HepG2 (cell line): ENCODE measurements around the gene ARPC1A. TPM values are rescaled to one million over a fixed set of nuclear protein-coding genes. Genes with fewer than 3 reads are reported as not detected.

Experiments used
- HNRNPK ChIP-seq: fragments of 200-400 bp; formaldehyde crosslinking; IDR thresholded peaks from 2 replicates; pipeline ENCODE4 v1.6.1; 2018; ENCODE audit warnings: low read length, low read depth, moderate library complexity, mild to moderate bottlenecking; ENCODE audit not compliant: poor library complexity, severe bottlenecking
- NFYC ChIP-seq: IDR thresholded peaks from 2 replicates; pipeline ENCODE4 v1.6.1; 2016; ENCODE audit warnings: missing genetic modification reagents, missing compliant biosample characterization
- NRL ChIP-seq: sonication (generic); formaldehyde crosslinking; IDR thresholded peaks from 2 replicates; pipeline ENCODE4 v1.5.0; 2020; ENCODE audit warnings: missing genetic modification reagents, mild to moderate bottlenecking, moderate library complexity, borderline replicate concordance
- SRSF9 ChIP-seq: fragments of 200-400 bp; formaldehyde crosslinking; IDR thresholded peaks from 2 replicates; pipeline ENCODE4 v1.6.1; 2018; ENCODE audit warnings: borderline replicate concordance, mild to moderate bottlenecking, low read depth, low read length; ENCODE audit not compliant: insufficient read depth, poor library complexity, severe bottlenecking
- SUZ12 ChIP-seq: fragments of 150-350 bp; IDR thresholded peaks from 2 replicates; pipeline ENCODE4 v1.6.1; 2014; ENCODE audit warnings: low read depth, low read length
- YEATS4 ChIP-seq: sonication (generic); formaldehyde crosslinking; IDR thresholded peaks from 2 replicates; pipeline ENCODE4 v1.4.0; 2020; ENCODE audit warnings: missing genetic modification reagents, borderline replicate concordance
- ZMAT3 ChIP-seq: sonication (generic); formaldehyde crosslinking; conservative IDR thresholded peaks from 2 replicates; pipeline ENCODE4 v1.7.0; 2021; ENCODE audit warnings: missing genetic modification reagents
- ZNF20 ChIP-seq: sonication (generic); formaldehyde crosslinking; IDR thresholded peaks from 2 replicates; pipeline ENCODE4 v1.4.0; 2020; ENCODE audit warnings: mild to moderate bottlenecking, moderate library complexity, missing genetic modification reagents
- ZNF768 ChIP-seq: sonication (generic); formaldehyde crosslinking; IDR thresholded peaks from 2 replicates; pipeline ENCODE4 v1.4.0; 2020; ENCODE audit warnings: missing genetic modification reagents
- ZSCAN22 ChIP-seq: sonication (generic); formaldehyde crosslinking; IDR thresholded peaks from 2 replicates; pipeline ENCODE4 v1.4.0; 2020; ENCODE audit warnings: mild to moderate bottlenecking, missing genetic modification reagents
- polyA plus RNA-seq, 8 experiments: library from polyadenylated mRNA; depleted of rRNA in 3 of 8; stranded (reverse) in 7 of 8; unstranded in 1 of 8; fragments of >200 nt; fragmentation: Illumina TruSeq in 4 of 8; extraction: Trizol in 4 of 8; gene quantifications; 2 replicates each; pipeline versions ENCODE4 v1.2.1 to v1.2.3, GENCODE V29; 2011 to 2016; ENCODE audit warnings: low read depth in 4 of 8, missing spikeins in 1 of 8, mixed read lengths in 1 of 8; ENCODE audit not compliant: insufficient read depth in 1 of 8
- total RNA-seq, 5 experiments: library from RNA; depleted of rRNA; stranded (reverse); fragments of >200 nt; fragmentation: Illumina TruSeq; extraction: Trizol; gene quantifications; 2 replicates each; pipeline ENCODE4 v1.2.3, GENCODE V29; 2016; ENCODE audit warnings: low read depth in 1 of 5
- TF ChIP-seq, protein P1 (sequence below): IDR thresholded peaks from 2 replicates; pipeline ENCODE4 v1.6.1; 2016; ENCODE audit warnings: low read depth, missing genetic modification reagents, missing compliant biosample characterization
- TF ChIP-seq, protein P2 (sequence below): sonication (generic); formaldehyde crosslinking; IDR thresholded peaks from 2 replicates; pipeline ENCODE4 v1.4.0; 2020; ENCODE audit warnings: missing genetic modification reagents
- TF ChIP-seq, protein P3 (sequence below): sonication (generic); formaldehyde crosslinking; conservative IDR thresholded peaks from 2 replicates; pipeline ENCODE4 v1.8.1; 2023; ENCODE audit warnings: missing genetic modification reagents
- TF ChIP-seq, protein P4 (sequence below): sonication (generic); formaldehyde crosslinking; IDR thresholded peaks from 2 replicates; pipeline ENCODE4 v1.4.0; 2020; ENCODE audit warnings: missing genetic modification reagents, borderline replicate concordance
- TF ChIP-seq, protein P5 (sequence below): IDR thresholded peaks from 2 replicates; pipeline ENCODE4 v1.6.1; 2016; ENCODE audit warnings: missing compliant biosample characterization, missing genetic modification reagents, borderline replicate concordance
- TF ChIP-seq, protein P6 (sequence below): sonication (generic); formaldehyde crosslinking; IDR thresholded peaks from 2 replicates; pipeline ENCODE4 v1.5.0; 2020; ENCODE audit warnings: missing genetic modification reagents, mild to moderate bottlenecking, borderline replicate concordance

Gene ARPC1A
- total and polyA plus RNA-seq, 2 of the 13 experiments (the other 11 are each of a cell fraction or from before 2014, with no cell fraction given) = 44.3 to 88.5 TPM

DNA sequence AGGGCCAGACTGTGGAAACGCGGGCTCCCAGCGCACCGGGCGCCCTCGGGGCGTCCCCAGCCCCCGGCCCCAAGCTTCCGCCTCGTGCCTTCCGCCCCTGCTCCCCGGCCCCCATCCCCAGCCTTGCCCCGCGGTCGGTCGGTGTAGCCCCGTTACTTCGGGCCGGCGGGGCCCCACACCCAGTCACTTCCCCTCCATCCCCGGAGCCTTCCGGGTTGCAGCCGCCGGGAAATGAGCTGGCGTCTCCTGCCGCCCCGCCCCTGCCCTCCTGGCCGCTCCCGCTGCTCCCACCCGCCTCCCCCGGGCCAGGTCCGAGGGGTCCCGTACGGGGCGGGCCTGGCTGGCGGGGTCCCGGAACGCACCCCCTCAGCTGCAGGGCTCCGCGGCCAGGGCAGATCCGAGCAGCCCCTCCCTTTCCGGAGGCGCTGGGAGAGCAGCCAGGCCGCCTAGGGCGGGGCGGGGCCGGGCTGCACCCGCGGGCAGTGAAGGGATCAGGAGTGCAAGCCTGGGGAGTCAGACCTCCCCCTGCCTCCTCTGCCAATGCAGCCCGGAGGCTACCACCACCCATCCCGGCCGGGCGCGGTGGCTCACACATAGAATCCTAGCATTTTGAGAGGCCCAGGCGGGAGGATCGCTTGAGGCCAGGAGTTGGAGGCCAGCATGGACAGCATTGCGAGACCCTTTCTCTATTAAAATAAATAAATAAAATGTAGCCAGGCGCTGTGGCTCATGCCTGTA is 49.5 kb downstream of the ARPC1A start (continued):
- TF ChIP-seq, protein P1, sequence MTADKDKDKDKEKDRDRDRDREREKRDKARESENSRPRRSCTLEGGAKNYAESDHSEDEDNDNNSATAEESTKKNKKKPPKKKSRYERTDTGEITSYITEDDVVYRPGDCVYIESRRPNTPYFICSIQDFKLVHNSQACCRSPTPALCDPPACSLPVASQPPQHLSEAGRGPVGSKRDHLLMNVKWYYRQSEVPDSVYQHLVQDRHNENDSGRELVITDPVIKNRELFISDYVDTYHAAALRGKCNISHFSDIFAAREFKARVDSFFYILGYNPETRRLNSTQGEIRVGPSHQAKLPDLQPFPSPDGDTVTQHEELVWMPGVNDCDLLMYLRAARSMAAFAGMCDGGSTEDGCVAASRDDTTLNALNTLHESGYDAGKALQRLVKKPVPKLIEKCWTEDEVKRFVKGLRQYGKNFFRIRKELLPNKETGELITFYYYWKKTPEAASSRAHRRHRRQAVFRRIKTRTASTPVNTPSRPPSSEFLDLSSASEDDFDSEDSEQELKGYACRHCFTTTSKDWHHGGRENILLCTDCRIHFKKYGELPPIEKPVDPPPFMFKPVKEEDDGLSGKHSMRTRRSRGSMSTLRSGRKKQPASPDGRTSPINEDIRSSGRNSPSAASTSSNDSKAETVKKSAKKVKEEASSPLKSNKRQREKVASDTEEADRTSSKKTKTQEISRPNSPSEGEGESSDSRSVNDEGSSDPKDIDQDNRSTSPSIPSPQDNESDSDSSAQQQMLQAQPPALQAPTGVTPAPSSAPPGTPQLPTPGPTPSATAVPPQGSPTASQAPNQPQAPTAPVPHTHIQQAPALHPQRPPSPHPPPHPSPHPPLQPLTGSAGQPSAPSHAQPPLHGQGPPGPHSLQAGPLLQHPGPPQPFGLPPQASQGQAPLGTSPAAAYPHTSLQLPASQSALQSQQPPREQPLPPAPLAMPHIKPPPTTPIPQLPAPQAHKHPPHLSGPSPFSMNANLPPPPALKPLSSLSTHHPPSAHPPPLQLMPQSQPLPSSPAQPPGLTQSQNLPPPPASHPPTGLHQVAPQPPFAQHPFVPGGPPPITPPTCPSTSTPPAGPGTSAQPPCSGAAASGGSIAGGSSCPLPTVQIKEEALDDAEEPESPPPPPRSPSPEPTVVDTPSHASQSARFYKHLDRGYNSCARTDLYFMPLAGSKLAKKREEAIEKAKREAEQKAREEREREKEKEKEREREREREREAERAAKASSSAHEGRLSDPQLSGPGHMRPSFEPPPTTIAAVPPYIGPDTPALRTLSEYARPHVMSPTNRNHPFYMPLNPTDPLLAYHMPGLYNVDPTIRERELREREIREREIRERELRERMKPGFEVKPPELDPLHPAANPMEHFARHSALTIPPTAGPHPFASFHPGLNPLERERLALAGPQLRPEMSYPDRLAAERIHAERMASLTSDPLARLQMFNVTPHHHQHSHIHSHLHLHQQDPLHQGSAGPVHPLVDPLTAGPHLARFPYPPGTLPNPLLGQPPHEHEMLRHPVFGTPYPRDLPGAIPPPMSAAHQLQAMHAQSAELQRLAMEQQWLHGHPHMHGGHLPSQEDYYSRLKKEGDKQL (CRISPR knock-in tag) = no peak
- TF ChIP-seq, protein P2, sequence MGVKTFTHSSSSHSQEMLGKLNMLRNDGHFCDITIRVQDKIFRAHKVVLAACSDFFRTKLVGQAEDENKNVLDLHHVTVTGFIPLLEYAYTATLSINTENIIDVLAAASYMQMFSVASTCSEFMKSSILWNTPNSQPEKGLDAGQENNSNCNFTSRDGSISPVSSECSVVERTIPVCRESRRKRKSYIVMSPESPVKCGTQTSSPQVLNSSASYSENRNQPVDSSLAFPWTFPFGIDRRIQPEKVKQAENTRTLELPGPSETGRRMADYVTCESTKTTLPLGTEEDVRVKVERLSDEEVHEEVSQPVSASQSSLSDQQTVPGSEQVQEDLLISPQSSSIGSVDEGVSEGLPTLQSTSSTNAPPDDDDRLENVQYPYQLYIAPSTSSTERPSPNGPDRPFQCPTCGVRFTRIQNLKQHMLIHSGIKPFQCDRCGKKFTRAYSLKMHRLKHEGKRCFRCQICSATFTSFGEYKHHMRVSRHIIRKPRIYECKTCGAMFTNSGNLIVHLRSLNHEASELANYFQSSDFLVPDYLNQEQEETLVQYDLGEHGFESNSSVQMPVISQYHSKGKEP (CRISPR knock-in tag) = no peak
- peak; percentile 46; the same call in 1 of the 2 replicates for TF ChIP-seq YEATS4 (CRISPR knock-in tag)
- TF ChIP-seq, protein P3, sequence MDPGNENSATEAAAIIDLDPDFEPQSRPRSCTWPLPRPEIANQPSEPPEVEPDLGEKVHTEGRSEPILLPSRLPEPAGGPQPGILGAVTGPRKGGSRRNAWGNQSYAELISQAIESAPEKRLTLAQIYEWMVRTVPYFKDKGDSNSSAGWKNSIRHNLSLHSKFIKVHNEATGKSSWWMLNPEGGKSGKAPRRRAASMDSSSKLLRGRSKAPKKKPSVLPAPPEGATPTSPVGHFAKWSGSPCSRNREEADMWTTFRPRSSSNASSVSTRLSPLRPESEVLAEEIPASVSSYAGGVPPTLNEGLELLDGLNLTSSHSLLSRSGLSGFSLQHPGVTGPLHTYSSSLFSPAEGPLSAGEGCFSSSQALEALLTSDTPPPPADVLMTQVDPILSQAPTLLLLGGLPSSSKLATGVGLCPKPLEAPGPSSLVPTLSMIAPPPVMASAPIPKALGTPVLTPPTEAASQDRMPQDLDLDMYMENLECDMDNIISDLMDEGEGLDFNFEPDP (CRISPR knock-in tag) = no peak
- TF ChIP-seq, protein P4, sequence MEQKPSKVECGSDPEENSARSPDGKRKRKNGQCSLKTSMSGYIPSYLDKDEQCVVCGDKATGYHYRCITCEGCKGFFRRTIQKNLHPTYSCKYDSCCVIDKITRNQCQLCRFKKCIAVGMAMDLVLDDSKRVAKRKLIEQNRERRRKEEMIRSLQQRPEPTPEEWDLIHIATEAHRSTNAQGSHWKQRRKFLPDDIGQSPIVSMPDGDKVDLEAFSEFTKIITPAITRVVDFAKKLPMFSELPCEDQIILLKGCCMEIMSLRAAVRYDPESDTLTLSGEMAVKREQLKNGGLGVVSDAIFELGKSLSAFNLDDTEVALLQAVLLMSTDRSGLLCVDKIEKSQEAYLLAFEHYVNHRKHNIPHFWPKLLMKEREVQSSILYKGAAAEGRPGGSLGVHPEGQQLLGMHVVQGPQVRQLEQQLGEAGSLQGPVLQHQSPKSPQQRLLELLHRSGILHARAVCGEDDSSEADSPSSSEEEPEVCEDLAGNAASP (CRISPR knock-in tag) = no peak
- peak; percentile 27; the same call in 1 of the 2 replicates for TF ChIP-seq ZNF768 (CRISPR knock-in tag)
- TF ChIP-seq NRL = no peak; the same call in 1 of the 2 replicates
- peak; percentile 27 for TF ChIP-seq HNRNPK
- no peak for TF ChIP-seq ZMAT3
- no peak for TF ChIP-seq SRSF9
- TF ChIP-seq, protein P5, sequence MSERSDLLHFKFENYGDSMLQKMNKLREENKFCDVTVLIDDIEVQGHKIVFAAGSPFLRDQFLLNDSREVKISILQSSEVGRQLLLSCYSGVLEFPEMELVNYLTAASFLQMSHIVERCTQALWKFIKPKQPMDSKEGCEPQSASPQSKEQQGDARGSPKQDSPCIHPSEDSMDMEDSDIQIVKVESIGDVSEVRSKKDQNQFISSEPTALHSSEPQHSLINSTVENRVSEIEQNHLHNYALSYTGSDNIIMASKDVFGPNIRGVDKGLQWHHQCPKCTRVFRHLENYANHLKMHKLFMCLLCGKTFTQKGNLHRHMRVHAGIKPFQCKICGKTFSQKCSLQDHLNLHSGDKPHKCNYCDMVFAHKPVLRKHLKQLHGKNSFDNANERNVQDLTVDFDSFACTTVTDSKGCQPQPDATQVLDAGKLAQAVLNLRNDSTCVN = no peak
- no peak for TF ChIP-seq NFYC (CRISPR knock-in tag)
- TF ChIP-seq SUZ12 = no peak
- TF ChIP-seq, protein P6, sequence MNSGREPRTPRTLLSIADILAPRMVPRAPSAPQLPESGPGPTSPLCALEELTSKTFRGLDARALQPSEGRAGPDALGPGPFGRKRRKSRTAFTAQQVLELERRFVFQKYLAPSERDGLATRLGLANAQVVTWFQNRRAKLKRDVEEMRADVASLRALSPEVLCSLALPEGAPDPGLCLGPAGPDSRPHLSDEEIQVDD (CRISPR knock-in tag) = 0 out of 2 replicates have a peak, but pooled peaks have one; percentile 39
- no peak for TF ChIP-seq ZNF20 (CRISPR knock-in tag)
- TF ChIP-seq ZSCAN22 (CRISPR knock-in tag) = no peak
